Measurements from ENCODE around the gene SPATA4.

- no peak for TF ChIP-seq CTCF (IDR thresholded peaks at IDR 0.05)
- no peak for TF ChIP-seq POLR2A (IDR thresholded peaks at IDR 0.05)
These were observed 14.7 kb upstream of the SPATA4 start for GRCh38 chr4:176210101-176210500.

All from right lobe of liver (tissue), 4 donors.